NCI-H1417 treated with DMSO at 0.1 percent for 48 hours (cell line): ENCODE measurements around the gene DMBX1.

Experiments used
- DNase-seq: peaks from one replicate; lab custom pipeline; 2025; lab: John Stamatoyannopoulos, UW

DMBX1 gene

GRCh38 chr1:46459315-46459714 is 30.3 kb upstream of the DMBX1 start:
- no peak for DNase-seq

GRCh38 chr1:46461017-46461808 is 28.4 kb upstream of the DMBX1 start:
- no peak for DNase-seq

GRCh38 chr1:46461809-46462448 is 27.7 kb upstream of the DMBX1 start:
- DNase-seq, result no peak

- DNase-seq, result no peak
Observed at GRCh38 chr1:46464013-46464548, 25.6 kb upstream of the DMBX1 start.

GRCh38 chr1:46464915-46465314 is 24.7 kb upstream of the DMBX1 start:
- DNase-seq, result no peak

GRCh38 chr1:46465981-46466476 is 23.6 kb upstream of the DMBX1 start:
- DNase-seq, result no peak

GRCh38 chr1:46466477-46467182 is 23.0 kb upstream of the DMBX1 start:
- DNase-seq, result no peak

GRCh38 chr1:46467183-46467504 is 22.5 kb upstream of the DMBX1 start:
- no peak for DNase-seq

- DNase-seq, result no peak
Observed at GRCh38 chr1:46469881-46470280, 19.8 kb upstream of the DMBX1 start.

GRCh38 chr1:46471848-46472492 is 17.7 kb upstream of the DMBX1 start:
- DNase-seq, result no peak

GRCh38 chr1:46472498-46473181 is 17.0 kb upstream of the DMBX1 start:
- no peak for DNase-seq

- DNase-seq, result no peak
Observed at GRCh38 chr1:46473991-46474390, 15.6 kb upstream of the DMBX1 start.

- no peak for DNase-seq
Observed at GRCh38 chr1:46474570-46474969, 15.1 kb upstream of the DMBX1 start.

GRCh38 chr1:46476673-46477072 is 13.0 kb upstream of the DMBX1 start:
- no peak for DNase-seq

- no peak for DNase-seq
Observed at GRCh38 chr1:46477153-46477929, 12.3 kb upstream of the DMBX1 start.

- DNase-seq, result no peak
Observed at GRCh38 chr1:46478721-46479485, 10.7 kb upstream of the DMBX1 start.

GRCh38 chr1:46479744-46480350 is 9.8 kb upstream of the DMBX1 start:
- DNase-seq, result no peak

- DNase-seq, result no peak
Observed at GRCh38 chr1:46480959-46481646, 8.5 kb upstream of the DMBX1 start.

- no peak for DNase-seq
Observed at GRCh38 chr1:46481961-46482360, 7.7 kb upstream of the DMBX1 start.
